H9 (cell line): ENCODE data around the gene BHLHE40. TPM values are rescaled to one million over a fixed set of nuclear protein-coding genes. Genes with fewer than 3 reads are reported as not detected.

Source experiments
- DNase-seq: peaks from one replicate; pipeline ENCODE4 v3.0.0-alpha.2; 2017
- H2AFZ ChIP-seq: one replicate; pipeline ENCODE4 v1.6.1; 2013; ENCODE audit warnings: mild to moderate bottlenecking, low read length, control low read depth, moderate library complexity
- H2AK5ac ChIP-seq: 2 replicates; pipeline ENCODE4 v1.6.1; 2013; ENCODE audit warnings: low read length, control low read depth, mixed read lengths; ENCODE audit not compliant: insufficient read length
- H2BK120ac ChIP-seq: one replicate; pipeline ENCODE4 v1.6.1; 2013; ENCODE audit warnings: low read depth, mild to moderate bottlenecking, low read length, control low read depth, inconsistent platforms; ENCODE audit not compliant: poor library complexity, severe bottlenecking
- H2BK12ac ChIP-seq: 2 replicates; pipeline ENCODE4 v1.6.1; 2013; ENCODE audit warnings: low read length, control low read depth, mixed read lengths, low read depth; ENCODE audit not compliant: insufficient read length
- H2BK15ac ChIP-seq: 2 replicates; pipeline ENCODE4 v1.6.1; 2013; ENCODE audit warnings: low read depth, low read length, control low read depth
- H2BK20ac ChIP-seq: one replicate; pipeline ENCODE4 v1.6.1; 2013; ENCODE audit warnings: low read depth, mild to moderate bottlenecking, low read length, control low read depth, inconsistent platforms; ENCODE audit not compliant: poor library complexity, severe bottlenecking
- H2BK5ac ChIP-seq: 2 replicates; pipeline ENCODE4 v1.6.1; 2013; ENCODE audit warnings: low read length, control low read depth, mixed read lengths; ENCODE audit not compliant: insufficient read length
- H3K14ac ChIP-seq: 2 replicates; pipeline ENCODE4 v1.6.1; 2013; ENCODE audit warnings: low read length, control low read depth; ENCODE audit not compliant: insufficient read depth
- H3K18ac ChIP-seq: 2 replicates; pipeline ENCODE4 v1.6.1; 2013; ENCODE audit warnings: low read depth, mild to moderate bottlenecking, mixed read lengths, low read length, control low read depth; ENCODE audit not compliant: insufficient read length
- H3K23ac ChIP-seq: 2 replicates; pipeline ENCODE4 v1.6.1; 2013; ENCODE audit warnings: low read length, control low read depth, mixed read lengths, low read depth; ENCODE audit not compliant: insufficient read length
- H3K23me2 ChIP-seq: 2 replicates; pipeline ENCODE4 v1.6.1; 2013; ENCODE audit warnings: low read depth, mild to moderate bottlenecking, mixed read lengths, low read length, control low read depth; ENCODE audit not compliant: insufficient read length, poor library complexity, severe bottlenecking
- H3K27ac ChIP-seq: 2 replicates; pipeline ENCODE4 v1.5.1; 2013; ENCODE audit warnings: low read length, control low read depth, mixed read lengths, low read depth; ENCODE audit not compliant: insufficient read length
- H3K27me3 ChIP-seq: 2 replicates; pipeline ENCODE4 v1.6.1; 2013; ENCODE audit warnings: low read length, control low read depth, inconsistent platforms; ENCODE audit not compliant: insufficient read depth
- H3K4ac ChIP-seq: 2 replicates; pipeline ENCODE4 v1.6.1; 2013; ENCODE audit warnings: low read depth, mild to moderate bottlenecking, control low read depth, inconsistent platforms, low read length, moderate library complexity
- H3K4me1 ChIP-seq: 2 replicates; pipeline ENCODE4 v1.6.1; 2013; ENCODE audit warnings: low read length, control low read depth, inconsistent platforms; ENCODE audit not compliant: insufficient read depth
- H3K4me2 ChIP-seq: 2 replicates; pipeline ENCODE4 v1.6.1; 2013; ENCODE audit warnings: low read length, control low read depth, mixed read lengths; ENCODE audit not compliant: insufficient read length, insufficient read depth
- H3K56ac ChIP-seq: 2 replicates; pipeline ENCODE4 v1.6.1; 2013; ENCODE audit warnings: low read depth, mild to moderate bottlenecking, mixed read lengths, low read length, control low read depth; ENCODE audit not compliant: insufficient read length
- H3K79me1 ChIP-seq: 2 replicates; pipeline ENCODE4 v1.6.1; 2013; ENCODE audit warnings: low read depth, mild to moderate bottlenecking, moderate library complexity, low read length, control low read depth, inconsistent platforms; ENCODE audit not compliant: insufficient read depth, poor library complexity, severe bottlenecking
- H3K79me2 ChIP-seq: 2 replicates; pipeline ENCODE4 v1.6.1; 2013; ENCODE audit warnings: low read length, control low read depth, inconsistent platforms; ENCODE audit not compliant: insufficient read depth
- H3K9ac ChIP-seq: 2 replicates; pipeline ENCODE4 v1.6.1; 2013; ENCODE audit warnings: low read length, control low read depth, mixed read lengths; ENCODE audit not compliant: insufficient read length; ENCODE audit errors: extremely low read depth
- H3K9me3 ChIP-seq: one replicate; pipeline ENCODE4 v1.6.1; 2013; ENCODE audit warnings: low read depth, low read length, inconsistent platforms; ENCODE audit not compliant: control insufficient read depth
- H3T11ph ChIP-seq: one replicate; pipeline ENCODE4 v1.6.1; 2013; ENCODE audit warnings: mild to moderate bottlenecking, low read length, control low read depth, inconsistent platforms
- H4K20me1 ChIP-seq: one replicate; pipeline ENCODE4 v1.6.1; 2013; ENCODE audit not compliant: control insufficient read depth, insufficient read length, insufficient read depth
- H4K5ac ChIP-seq: 2 replicates; pipeline ENCODE4 v1.6.1; 2013; ENCODE audit warnings: low read depth, mild to moderate bottlenecking, mixed read lengths, low read length, control low read depth; ENCODE audit not compliant: insufficient read length
- H4K8ac ChIP-seq: replicated peaks from 2 replicates; pipeline ENCODE4 v1.6.1; 2013; ENCODE audit warnings: low read length, control low read depth, mixed read lengths, low read depth; ENCODE audit not compliant: insufficient read length
- H4K91ac ChIP-seq: 2 replicates; pipeline ENCODE4 v1.6.1; 2013; ENCODE audit warnings: low read depth, mild to moderate bottlenecking, moderate library complexity, mixed read lengths, low read length, control low read depth; ENCODE audit not compliant: insufficient read length
- H3K27ac Mint-ChIP-seq, 3 experiments: 2 replicates in 2 of 3; 3 replicates in 1 of 3; pipeline ENCODE4 v1.8.0; 2020 to 2021; ENCODE audit warnings: mixed read lengths in 3 of 3, mild to moderate bottlenecking in 1 of 3, moderate library complexity in 1 of 3
- H3K27me3 Mint-ChIP-seq: 2 replicates; pipeline ENCODE4 v1.8.0; 2021; ENCODE audit warnings: low read depth, mild to moderate bottlenecking, moderate library complexity, mixed read lengths
- H3K36me3 Mint-ChIP-seq, 3 experiments: 2 replicates in 2 of 3; 3 replicates in 1 of 3; pipeline ENCODE4 v1.8.0; 2020 to 2021; ENCODE audit warnings: low read depth in 3 of 3, mixed read lengths in 3 of 3; ENCODE audit not compliant: insufficient read depth in 1 of 3
- H3K4me1 Mint-ChIP-seq, 2 experiments: 2 replicates each; pipeline ENCODE4 v1.8.0; 2020; ENCODE audit warnings: mixed read lengths in 2 of 2
- H3K4me3 Mint-ChIP-seq, 2 experiments: 2 replicates in 1 of 2; 3 replicates in 1 of 2; pipeline ENCODE4 v1.8.0; 2020 to 2021; ENCODE audit warnings: mild to moderate bottlenecking in 2 of 2, mixed read lengths in 2 of 2, moderate library complexity in 1 of 2
- H3K9me3 Mint-ChIP-seq, 2 experiments: 2 replicates in 1 of 2; 3 replicates in 1 of 2; pipeline ENCODE4 v1.8.0; 2020; ENCODE audit warnings: mild to moderate bottlenecking in 2 of 2, mixed read lengths in 2 of 2, moderate library complexity in 1 of 2
- CTCF ChIP-seq: fragments of 200-600 bp; sonication (generic); conservative IDR thresholded peaks from 3 replicates; pipeline ENCODE4 v1.8.0; 2021; ENCODE audit warnings: antibody characterized with exemption, mild to moderate bottlenecking
- WGBS: extraction: QIAGEN DNeasy Blood & Tissue Kit; methylation state at CpG from one replicate; pipeline ENCODE4 v1.1.7; 2013; ENCODE audit warnings: missing lambda C conversion rate, low lambda C conversion rate, mixed read lengths; ENCODE audit not compliant: insufficient read length; ENCODE audit errors: extremely low coverage; 5-methylcytosine and 5-hydroxymethylcytosine counted together
- total RNA-seq: library from RNA; stranded (reverse); gene quantifications from 2 replicates; pipeline ENCODE4 v1.2.1, GENCODE V29; 2021

Gene BHLHE40
- total RNA-seq, 1 experiment from 2014 or later: 4.1 TPM

- Histone ChIP-seq H3K4me2 (no peak overlapping the region), H2AK5ac (no peak overlapping the region), H3K27ac (no peak overlapping the region), H2BK5ac (no peak overlapping the region), H3K27me3 (no peaks in the 10 kb centered on the region), H3K9ac (no peak overlapping the region), H3K4me1 (no peaks in the 10 kb centered on the region; the same call in 1 of the 2 replicates), H2BK20ac (no peak overlapping the region), H3K23me2 (no peaks in the 10 kb centered on the region), H4K5ac (no peak overlapping the region), H3K14ac (no peak overlapping the region), H3K79me1 (no peaks in the 10 kb centered on the region), H2BK120ac (no peak overlapping the region), H3K23ac (no peak overlapping the region), H3K9me3 (no peaks in the 10 kb centered on the region), H3K79me2 (no peaks in the 10 kb centered on the region), H3K18ac (no peak overlapping the region), H3K4ac (no peak overlapping the region), H4K91ac (no peak overlapping the region), H3K56ac (no peak overlapping the region), H2BK12ac (no peak overlapping the region), H2BK15ac (no peak overlapping the region), H2AFZ (no peak overlapping the region), H4K20me1 (no peaks in the 10 kb centered on the region), H4K8ac (no peak overlapping the region), H3T11ph (no peak overlapping the region)
- Mint-ChIP-seq H3K4me1 (peaks cover 16% of the 10 kb centered on the region in 2 experiments), H3K4me3 (no peak overlapping the region), H3K9me3 (no peaks in the 10 kb centered on the region), H3K36me3 (no peaks in the 10 kb centered on the region; a peak in 1 of 7 replicates), H3K27ac (peak overlapping the region in 1 of 3 experiments; percentile 23; a peak in 1 of 7 replicates), H3K27me3 (no peaks in the 10 kb centered on the region; the same call in 1 of the 2 replicates)
- TF ChIP-seq CTCF: no peak
- DNase-seq: no peak
- no CpG with 5 or more reads among the region's 2 CpGs for WGBS
Measured at GRCh38 chr3:5012367-5012766, 33.1 kb downstream of the BHLHE40 start.
